ENCODE data around the gene SPTB.

DNA sequence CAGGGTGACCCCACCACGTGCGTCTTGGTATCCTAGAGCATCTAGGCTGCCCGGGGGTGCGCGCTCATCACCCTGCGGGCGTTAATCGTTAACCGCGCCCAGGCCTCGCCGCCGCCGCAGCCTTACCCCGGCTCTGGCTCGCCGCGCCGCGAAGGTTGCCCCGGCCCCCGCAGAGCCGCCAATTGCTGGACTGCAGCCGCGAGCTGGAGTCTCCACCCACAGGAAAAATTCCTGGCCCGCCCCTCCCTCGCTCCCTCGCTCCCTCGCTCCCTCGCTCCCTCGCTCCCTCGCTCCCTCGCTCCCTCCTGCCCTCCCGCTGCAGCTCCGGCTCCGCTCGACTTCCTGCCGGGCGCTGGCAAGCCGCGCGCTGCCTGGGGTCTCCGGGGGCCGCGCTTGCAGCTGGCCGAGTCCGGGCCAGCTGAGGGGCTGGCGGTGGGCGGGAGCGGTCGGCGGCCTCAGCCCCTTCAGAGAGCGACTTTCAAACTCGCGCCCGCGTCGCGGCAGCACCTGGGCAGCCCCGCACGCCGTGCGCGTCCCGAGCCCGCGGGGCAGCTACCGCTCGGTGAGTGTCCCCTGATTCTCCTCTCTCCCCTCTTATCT, 175.5 kb downstream of the SPTB start, which contains the start of gene PLEKHG3:
- no peak for TF ChIP-seq POLR2AphosphoS5 (IDR thresholded peaks at IDR 0.05; ENCODE audit: low read depth, low read length)
- TF ChIP-seq POLR2A (IDR thresholded peaks at IDR 0.05; ENCODE audit: low read depth, low read length), result no peak
- TF ChIP-seq TAF1 (IDR thresholded peaks at IDR 0.05; ENCODE audit: low read depth, low read length), result no peak
